ENCODE data around the gene GPBP1L1. TPM values are rescaled to one million over a fixed set of nuclear protein-coding genes. Genes with fewer than 3 reads are reported as not detected.
A peak's percentile ranks its signal among the peaks of the same experiment; 100 is the strongest.

Gene GPBP1L1
- total and polyA plus RNA-seq, 2 experiments from 2014 or later: 67.9 to 95.8 TPM

- peak overlapping the region; percentile 97 for H3K27ac ChIP-seq
- DNase-seq (ENCODE audit: low spot score): peak; percentile 99
- no peaks in the 10 kb centered on the region for H3K27me3 ChIP-seq
- H3K4me3 ChIP-seq: peak overlapping the region; percentile 40
- H4K20me1 ChIP-seq (ENCODE audit: insufficient read depth, poor library complexity, severe bottlenecking): peaks cover 27% of the 10 kb centered on the region
- peaks cover 13% of the 10 kb centered on the region for H3K4me1 ChIP-seq (ENCODE audit: insufficient read depth)
- no peaks in the 10 kb centered on the region for H3K36me3 ChIP-seq (replicated peaks; ENCODE audit: insufficient read depth, low read depth)
- peak overlapping the region; percentile 76 for H3K4me2 ChIP-seq
- 3% methylated on average over 44 of the region's 44 CpGs for WGBS (ENCODE audit: low lambda C conversion rate, missing lambda C conversion rate)
- TF ChIP-seq EZH2phosphoT487 (IDR thresholded peaks at IDR 0.05; ENCODE audit: low read depth, severe bottlenecking, unreplicated experiment) (no peak), EZH2 (IDR thresholded peaks at IDR 0.05; ENCODE audit: borderline replicate concordance) (no peak), CTCF (IDR thresholded peaks at IDR 0.05; ENCODE audit: poor library complexity) (no peak)
- peak overlapping the region; percentile 80 for H2AFZ ChIP-seq
- peaks cover 68% of the 10 kb centered on the region for H3K79me2 ChIP-seq
- no peaks in the 10 kb centered on the region for H3K9me3 ChIP-seq (ENCODE audit: low read depth)
- no peaks in the 10 kb centered on the region for H3K9me2 ChIP-seq (replicated peaks; ENCODE audit: insufficient read depth)
Measured at GRCh38 chr1:45687014-45687753, 851 bp upstream of the GPBP1L1 start.

- Histone ChIP-seq H3K4me1 (ENCODE audit: insufficient read depth) (peaks cover 23% of the 10 kb centered on the region), H3K79me2 (peaks cover 80% of the 10 kb centered on the region), H3K4me3 (peak overlapping the region; percentile 79), H4K20me1 (ENCODE audit: insufficient read depth, poor library complexity, severe bottlenecking) (peaks cover 39% of the 10 kb centered on the region), H3K9me3 (ENCODE audit: low read depth) (no peaks in the 10 kb centered on the region), H3K36me3 (replicated peaks; ENCODE audit: insufficient read depth, low read depth) (no peaks in the 10 kb centered on the region), H3K9me2 (replicated peaks; ENCODE audit: insufficient read depth) (no peaks in the 10 kb centered on the region), H2AFZ (peak overlapping the region; percentile 82), H3K4me2 (peak overlapping the region; percentile 82), H3K27ac (peak overlapping the region; percentile 93), H3K27me3 (no peaks in the 10 kb centered on the region)
- TF ChIP-seq EZH2 (IDR thresholded peaks at IDR 0.05; ENCODE audit: borderline replicate concordance) (no peak), CTCF (IDR thresholded peaks at IDR 0.05; ENCODE audit: poor library complexity) (peak; percentile 9)
- DNase-seq (ENCODE audit: low spot score): peak; percentile 85
- WGBS (ENCODE audit: low lambda C conversion rate, missing lambda C conversion rate): under 1% methylated on average over 27 of the region's 27 CpGs
Measured at GRCh38 chr1:45686015-45686287, 382 bp downstream of the GPBP1L1 start.

GRCh38 chr1:45685308-45686014 is 872 bp downstream of the GPBP1L1 start:
- no peaks in the 10 kb centered on the region for H3K36me3 ChIP-seq (replicated peaks; ENCODE audit: insufficient read depth, low read depth)
- 1% methylated on average over 13 of the region's 13 CpGs for WGBS (ENCODE audit: low lambda C conversion rate, missing lambda C conversion rate)
- peak; percentile 7 for DNase-seq (ENCODE audit: low spot score)
- peak overlapping the region; percentile 93 for H3K27ac ChIP-seq
- peak overlapping the region; percentile 82 for H2AFZ ChIP-seq
- H3K4me3 ChIP-seq: peak overlapping the region; percentile 79
- H3K4me1 ChIP-seq (ENCODE audit: insufficient read depth): peaks cover 27% of the 10 kb centered on the region
- TF ChIP-seq EZH2 (IDR thresholded peaks at IDR 0.05; ENCODE audit: borderline replicate concordance): no peak
- no peak for TF ChIP-seq CTCF (IDR thresholded peaks at IDR 0.05; ENCODE audit: poor library complexity)
- TF ChIP-seq EZH2phosphoT487 (IDR thresholded peaks at IDR 0.05; ENCODE audit: low read depth, severe bottlenecking, unreplicated experiment): no peak
- H3K9me3 ChIP-seq (ENCODE audit: low read depth): no peaks in the 10 kb centered on the region
- H4K20me1 ChIP-seq (ENCODE audit: insufficient read depth, poor library complexity, severe bottlenecking): peaks cover 44% of the 10 kb centered on the region
- peak overlapping the region; percentile 82 for H3K4me2 ChIP-seq
- peaks cover 80% of the 10 kb centered on the region for H3K79me2 ChIP-seq
- no peaks in the 10 kb centered on the region for H3K9me2 ChIP-seq (replicated peaks; ENCODE audit: insufficient read depth)
- H3K27me3 ChIP-seq: no peaks in the 10 kb centered on the region

Measured in hepatocyte (in vitro differentiated cells).